ENCODE results near the gene C3orf22. TPM values are rescaled to one million over a fixed set of nuclear protein-coding genes. Genes with fewer than 3 reads are reported as not detected.
"Not testable (repeated sequence)": the region's sequence is repeated elsewhere in the genome, so short reads cannot be mapped to it uniquely, and the experiment has no call there.

Gene C3orf22
- total RNA-seq, 3 donors from 2014 or later (not counting 1 experiment from before 2014, with no cell fraction given) = not detected

DNA sequence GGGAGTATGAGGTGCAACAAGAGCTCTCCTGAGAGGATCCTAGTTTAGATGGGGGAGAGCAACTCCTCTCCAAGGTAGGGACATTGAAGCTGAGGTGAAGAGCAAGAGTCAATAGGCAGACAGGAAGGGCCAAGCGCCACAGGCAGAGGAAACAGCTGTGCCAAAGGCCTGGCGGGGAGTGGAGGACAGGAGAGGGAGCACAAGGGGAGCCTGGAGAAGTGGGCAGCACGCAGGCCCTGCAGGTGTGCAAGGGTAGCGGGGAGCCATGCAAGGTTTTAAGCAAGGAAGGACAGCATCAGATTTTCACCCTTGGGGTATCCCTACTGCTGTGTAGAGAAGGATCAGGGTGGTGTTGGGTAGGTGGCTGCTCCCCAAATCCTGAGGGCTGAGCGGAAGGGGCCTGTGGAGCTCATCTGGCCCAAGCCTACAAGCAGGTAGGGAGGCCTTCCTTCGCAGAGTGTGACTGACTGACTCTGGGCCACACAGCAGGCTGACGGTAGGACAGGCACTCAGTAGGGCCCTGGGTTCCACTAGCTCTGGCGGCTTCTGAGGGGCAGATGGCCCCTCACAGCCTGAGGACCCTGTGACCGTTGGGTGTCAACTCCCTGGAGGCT lies 21.5 kb downstream of the C3orf22 start:
- 74% methylated on average over 9 of the region's 9 CpGs for WGBS (ENCODE audit: insufficient coverage)
- no peaks in the 10 kb centered on the region for H3K36me3 ChIP-seq (ENCODE audit: control insufficient read depth, insufficient read depth, low read length)
- H3K9me3 ChIP-seq (ENCODE audit: control insufficient read depth, insufficient read depth, low read length) = no peaks in the 10 kb centered on the region
- no peaks in the 10 kb centered on the region for H3K9me3 Mint-ChIP-seq
- no peak overlapping the region for H3K4me3 ChIP-seq (ENCODE audit: low read length)
- no peaks in the 10 kb centered on the region for H3K27me3 ChIP-seq (ENCODE audit: control insufficient read depth, insufficient read depth, low read length)
- DNase-seq = no peak
- H3K27ac ChIP-seq (ENCODE audit: low read length) = no peak overlapping the region
- H3K36me3 Mint-ChIP-seq = no peaks in the 10 kb centered on the region
- peaks cover 14 to 27% of the 10 kb centered on the region in 2 donors for H3K27me3 Mint-ChIP-seq (ENCODE audit: low read depth in 2 of 2)
- H3K4me3 Mint-ChIP-seq = no peak overlapping the region
- no peaks in the 10 kb centered on the region for H3K4me1 ChIP-seq (ENCODE audit: control insufficient read depth, insufficient read depth, low read length)
- H3K4me1 Mint-ChIP-seq = peaks cover 9 to 21% of the 10 kb centered on the region in 2 donors
- H3K27ac Mint-ChIP-seq = no peak overlapping the region
- ATAC-seq = no peak
- TF ChIP-seq, protein P1, sequence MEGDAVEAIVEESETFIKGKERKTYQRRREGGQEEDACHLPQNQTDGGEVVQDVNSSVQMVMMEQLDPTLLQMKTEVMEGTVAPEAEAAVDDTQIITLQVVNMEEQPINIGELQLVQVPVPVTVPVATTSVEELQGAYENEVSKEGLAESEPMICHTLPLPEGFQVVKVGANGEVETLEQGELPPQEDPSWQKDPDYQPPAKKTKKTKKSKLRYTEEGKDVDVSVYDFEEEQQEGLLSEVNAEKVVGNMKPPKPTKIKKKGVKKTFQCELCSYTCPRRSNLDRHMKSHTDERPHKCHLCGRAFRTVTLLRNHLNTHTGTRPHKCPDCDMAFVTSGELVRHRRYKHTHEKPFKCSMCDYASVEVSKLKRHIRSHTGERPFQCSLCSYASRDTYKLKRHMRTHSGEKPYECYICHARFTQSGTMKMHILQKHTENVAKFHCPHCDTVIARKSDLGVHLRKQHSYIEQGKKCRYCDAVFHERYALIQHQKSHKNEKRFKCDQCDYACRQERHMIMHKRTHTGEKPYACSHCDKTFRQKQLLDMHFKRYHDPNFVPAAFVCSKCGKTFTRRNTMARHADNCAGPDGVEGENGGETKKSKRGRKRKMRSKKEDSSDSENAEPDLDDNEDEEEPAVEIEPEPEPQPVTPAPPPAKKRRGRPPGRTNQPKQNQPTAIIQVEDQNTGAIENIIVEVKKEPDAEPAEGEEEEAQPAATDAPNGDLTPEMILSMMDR (IDR thresholded peaks at IDR 0.05) = no peak
- intact Hi-C loops (cut with micrococcal nuclease) = no loop called here

DNA sequence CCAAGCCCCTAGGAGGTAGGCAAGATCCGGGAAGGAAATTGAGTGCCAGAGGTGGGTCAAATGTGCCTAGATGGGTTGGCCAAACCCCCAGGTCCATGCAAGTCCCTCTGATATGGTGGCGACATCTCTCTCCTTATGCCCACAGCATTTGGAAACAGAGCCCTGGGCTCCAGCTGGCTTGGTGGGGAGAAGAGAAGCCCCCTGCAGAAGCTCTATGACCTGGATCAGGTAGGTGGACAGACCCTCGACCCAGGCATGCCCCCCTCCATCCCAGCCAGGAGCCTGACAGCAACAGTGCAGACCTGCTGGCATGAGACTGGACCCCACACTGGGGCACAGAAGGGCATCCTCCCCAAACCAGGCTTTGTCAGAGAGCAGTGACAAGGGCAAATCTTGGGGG lies 22.6 kb downstream of the C3orf22 start:
- H3K4me3 Mint-ChIP-seq = no peak overlapping the region
- WGBS (ENCODE audit: insufficient coverage) = 96% methylated on average over 3 of the region's 3 CpGs
- H3K4me1 ChIP-seq (ENCODE audit: control insufficient read depth, insufficient read depth, low read length) = no peaks in the 10 kb centered on the region
- intact Hi-C loops (cut with micrococcal nuclease) = no loop called here
- no peaks in the 10 kb centered on the region for H3K36me3 Mint-ChIP-seq
- no peaks in the 10 kb centered on the region for H3K36me3 ChIP-seq (ENCODE audit: control insufficient read depth, insufficient read depth, low read length)
- H3K27ac ChIP-seq (ENCODE audit: low read length) = no peak overlapping the region
- no peaks in the 10 kb centered on the region for H3K9me3 Mint-ChIP-seq
- ATAC-seq (no peak), DNase-seq (no peak)
- TF ChIP-seq, protein P1 (IDR thresholded peaks at IDR 0.05) = no peak
- H3K4me3 ChIP-seq (ENCODE audit: low read length) = no peak overlapping the region
- no peaks in the 10 kb centered on the region for H3K9me3 ChIP-seq (ENCODE audit: control insufficient read depth, insufficient read depth, low read length)
- no peak overlapping the region for H3K27ac Mint-ChIP-seq
- no peaks in the 10 kb centered on the region for H3K27me3 ChIP-seq (ENCODE audit: control insufficient read depth, insufficient read depth, low read length)
- peaks cover 7 to 19% of the 10 kb centered on the region in 2 donors for H3K4me1 Mint-ChIP-seq
- peaks cover 14 to 27% of the 10 kb centered on the region in 2 donors for H3K27me3 Mint-ChIP-seq (ENCODE audit: low read depth in 2 of 2)

DNA sequence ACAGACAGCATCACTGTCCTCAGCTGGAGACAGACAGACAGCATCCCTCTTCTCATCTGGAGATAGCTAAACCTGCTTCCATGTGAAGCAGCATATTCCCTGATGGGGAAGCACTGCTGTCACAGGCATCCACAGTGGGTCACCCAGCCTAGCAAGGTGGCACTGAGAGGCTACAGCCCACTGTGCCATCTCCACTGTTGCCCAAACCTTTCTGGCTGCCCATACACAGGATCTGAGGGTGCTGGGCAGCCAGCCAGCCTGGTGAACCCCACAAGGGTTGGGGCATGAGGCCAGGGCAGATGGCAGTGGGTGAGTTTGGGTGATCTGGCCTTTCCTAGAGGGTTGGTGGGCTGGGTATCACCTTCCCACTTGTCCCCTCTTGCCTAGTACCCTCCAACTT lies 23.1 kb downstream of the C3orf22 start:
- TF ChIP-seq, protein P1 (IDR thresholded peaks at IDR 0.05) = no peak
- H3K4me3 Mint-ChIP-seq = no peak overlapping the region
- peaks cover 2 to 15% of the 10 kb centered on the region in 2 donors for H3K4me1 Mint-ChIP-seq
- H3K27me3 ChIP-seq (ENCODE audit: control insufficient read depth, insufficient read depth, low read length) = no peaks in the 10 kb centered on the region
- H3K27me3 Mint-ChIP-seq (ENCODE audit: low read depth in 2 of 2) = peaks cover 10 to 27% of the 10 kb centered on the region in 2 donors
- H3K9me3 Mint-ChIP-seq = no peaks in the 10 kb centered on the region
- ATAC-seq (no peak), DNase-seq (no peak)
- peaks cover 4% of the 10 kb centered on the region for H3K4me1 ChIP-seq (ENCODE audit: control insufficient read depth, insufficient read depth, low read length)
- H3K27ac Mint-ChIP-seq = no peak overlapping the region
- H3K36me3 ChIP-seq (ENCODE audit: control insufficient read depth, insufficient read depth, low read length) = no peaks in the 10 kb centered on the region
- H3K36me3 Mint-ChIP-seq = no peaks in the 10 kb centered on the region
- H3K4me3 ChIP-seq (ENCODE audit: low read length) = no peak overlapping the region
- no peak overlapping the region for H3K27ac ChIP-seq (ENCODE audit: low read length)
- intact Hi-C loops (cut with micrococcal nuclease) = no loop called here
- no peaks in the 10 kb centered on the region for H3K9me3 ChIP-seq (ENCODE audit: control insufficient read depth, insufficient read depth, low read length)

DNA sequence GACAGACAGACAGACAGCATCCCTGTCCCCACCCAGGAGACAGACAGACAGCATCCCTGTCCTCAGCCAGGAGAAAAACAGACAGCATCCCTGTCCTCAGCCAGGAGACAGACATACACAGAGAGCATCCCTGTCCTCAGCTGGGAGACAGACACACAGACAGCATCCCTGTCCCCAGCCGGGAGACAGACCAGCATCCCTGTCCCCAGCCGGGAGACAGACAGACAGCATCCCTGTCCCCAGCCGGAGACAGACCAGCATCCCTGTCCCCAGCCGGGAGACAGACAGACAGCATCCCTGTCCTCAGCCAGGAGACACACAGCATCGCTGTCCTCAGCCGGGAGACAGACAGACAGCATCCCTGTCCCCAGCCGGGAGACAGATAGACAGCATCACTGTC lies 24.0 kb downstream of the C3orf22 start:
- H3K36me3 ChIP-seq (ENCODE audit: control insufficient read depth, insufficient read depth, low read length); H3K4me3 Mint-ChIP-seq; H3K27ac Mint-ChIP-seq; H3K27ac ChIP-seq (ENCODE audit: low read length); H3K36me3 Mint-ChIP-seq; H3K27me3 ChIP-seq (ENCODE audit: control insufficient read depth, insufficient read depth, low read length); ATAC-seq; H3K9me3 Mint-ChIP-seq; DNase-seq; intact Hi-C loops (cut with micrococcal nuclease); H3K9me3 ChIP-seq (ENCODE audit: control insufficient read depth, insufficient read depth, low read length); H3K4me3 ChIP-seq (ENCODE audit: low read length): not testable (repeated sequence)
- WGBS (ENCODE audit: insufficient coverage) = 78% methylated on average over 7 of the region's 7 CpGs
- H3K4me1 Mint-ChIP-seq = peaks cover 0 to 11% of the 10 kb centered on the region in 2 donors
- peaks cover 7 to 27% of the 10 kb centered on the region in 2 donors for H3K27me3 Mint-ChIP-seq (ENCODE audit: low read depth in 2 of 2)
- H3K4me1 ChIP-seq (ENCODE audit: control insufficient read depth, insufficient read depth, low read length) = peaks cover 13% of the 10 kb centered on the region
